IPS DF 6.9 (cell line): Measurements from ENCODE around the gene PDZD2.

ENCODE experiments used
- DNase-seq: peaks from one replicate; pipeline ENCODE4 v3.0.0-alpha.2; 2013; ENCODE audit warnings: low read depth, low spot score
- H3K27ac ChIP-seq: one replicate; pipeline ENCODE4 v1.5.1; 2013; ENCODE audit warnings: low read length, control low read depth
- H3K27me3 ChIP-seq: 2 replicates; pipeline ENCODE4 v1.6.1; 2013; ENCODE audit warnings: mild to moderate bottlenecking, low read length; ENCODE audit not compliant: control insufficient read depth, insufficient read depth
- H3K36me3 ChIP-seq: 2 replicates; pipeline ENCODE4 v1.6.1; 2013; ENCODE audit warnings: low read length; ENCODE audit not compliant: control insufficient read depth, insufficient read depth
- H3K4me1 ChIP-seq: 2 replicates; pipeline ENCODE4 v1.6.1; 2013; ENCODE audit warnings: low read length; ENCODE audit not compliant: control insufficient read depth, insufficient read depth
- H3K4me3 ChIP-seq: 2 replicates; pipeline ENCODE4 v1.5.1; 2013; ENCODE audit warnings: mild to moderate bottlenecking, low read length
- H3K9me3 ChIP-seq: 2 replicates; pipeline ENCODE4 v1.6.1; 2013; ENCODE audit warnings: low read length, inconsistent platforms; ENCODE audit not compliant: control insufficient read depth, insufficient read depth
- WGBS: extraction: QIAGEN DNeasy Blood & Tissue Kit; methylation state at CpG from one replicate; pipeline ENCODE4 v1.1.7; 2013; ENCODE audit warnings: mixed read lengths, missing lambda C conversion rate; ENCODE audit not compliant: insufficient read length, insufficient coverage; 5-methylcytosine and 5-hydroxymethylcytosine counted together

PDZD2 gene

DNA sequence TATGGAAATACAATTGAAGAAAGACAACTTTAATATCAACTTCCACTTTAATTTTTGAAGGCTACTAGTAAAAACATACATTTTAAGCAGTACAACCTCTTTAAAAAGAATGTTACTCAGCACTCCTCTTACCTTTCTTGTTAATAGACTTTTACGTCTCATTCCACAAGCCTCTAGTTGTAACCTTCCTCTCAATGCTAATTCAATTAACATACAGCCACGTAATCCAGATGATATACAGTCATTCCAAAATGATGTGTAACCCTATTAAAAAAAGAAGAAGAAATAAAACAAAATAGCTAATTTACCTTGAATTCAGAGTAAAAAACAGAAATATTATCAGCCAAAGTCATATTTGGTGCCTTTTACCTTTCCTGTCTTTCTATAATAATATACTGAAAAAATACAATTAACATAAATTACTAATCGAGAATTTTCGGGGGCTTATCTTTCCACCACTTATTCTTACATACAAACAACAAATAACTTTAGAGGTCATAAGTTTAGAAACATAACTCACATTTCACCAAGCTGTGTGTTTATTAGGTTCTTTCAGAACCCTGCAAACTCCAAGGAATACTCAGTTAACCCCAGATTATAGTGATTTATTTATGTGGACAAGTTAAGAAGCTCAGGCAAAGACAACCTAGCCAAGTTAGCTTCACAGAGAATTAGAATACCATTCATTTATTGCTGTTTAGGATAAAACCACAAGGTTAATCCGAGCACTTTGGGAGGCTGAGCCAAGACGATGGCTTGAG lies 504.9 kb downstream of the PDZD2 start:
- DNase-seq: no peak
- WGBS: 100% methylated on average over 2 of the region's 6 CpGs
- no peak overlapping the region for H3K4me3 ChIP-seq
- no peak overlapping the region for H3K27ac ChIP-seq
- no peaks in the 10 kb centered on the region for H3K4me1 ChIP-seq
- H3K9me3 ChIP-seq: no peaks in the 10 kb centered on the region
- H3K36me3 ChIP-seq: no peaks in the 10 kb centered on the region
- no peaks in the 10 kb centered on the region for H3K27me3 ChIP-seq

DNA sequence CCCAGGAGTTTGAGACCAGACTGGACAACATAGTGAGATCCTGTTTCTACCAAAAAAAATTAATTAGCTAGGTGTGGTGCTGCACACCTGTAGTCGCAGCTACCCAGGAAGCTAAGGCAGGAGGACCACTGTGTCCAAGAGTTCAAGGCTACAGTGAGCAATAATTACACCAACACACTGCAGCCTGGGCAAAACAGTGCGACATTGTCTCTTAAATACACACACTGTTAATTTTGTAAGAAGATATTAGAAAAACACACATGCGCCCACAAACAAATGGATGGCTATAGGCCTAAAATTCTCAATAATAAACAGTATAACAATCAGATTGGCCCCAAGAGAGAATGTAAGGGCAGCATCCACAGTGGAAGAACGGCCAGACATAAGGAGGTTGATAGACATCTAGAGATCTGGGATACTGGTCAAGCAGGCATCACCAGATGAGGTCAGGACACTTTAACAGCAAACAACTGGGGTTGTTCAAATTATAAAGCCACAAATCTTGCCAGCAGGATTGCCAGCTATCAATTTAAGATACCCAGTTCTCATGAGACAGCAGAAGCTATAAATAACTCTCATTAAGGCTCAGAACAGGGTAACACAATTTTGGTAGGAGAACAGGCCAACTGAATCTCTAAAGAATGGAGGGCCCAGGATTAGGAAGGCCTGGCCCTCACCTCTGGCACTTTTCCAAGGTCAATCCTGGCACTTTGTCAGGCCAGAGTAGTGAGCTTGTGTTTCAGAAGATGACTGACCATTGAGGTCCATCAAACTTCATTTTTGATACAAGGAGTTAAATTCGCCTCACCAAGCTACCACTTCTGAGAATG lies 505.7 kb downstream of the PDZD2 start:
- H3K9me3 ChIP-seq: no peaks in the 10 kb centered on the region
- no peaks in the 10 kb centered on the region for H3K36me3 ChIP-seq
- H3K27ac ChIP-seq: no peak overlapping the region
- no peaks in the 10 kb centered on the region for H3K4me1 ChIP-seq
- WGBS: no CpG with 5 or more reads among the region's 5 CpGs
- H3K4me3 ChIP-seq: no peak overlapping the region
- DNase-seq: no peak
- H3K27me3 ChIP-seq: no peaks in the 10 kb centered on the region

DNA sequence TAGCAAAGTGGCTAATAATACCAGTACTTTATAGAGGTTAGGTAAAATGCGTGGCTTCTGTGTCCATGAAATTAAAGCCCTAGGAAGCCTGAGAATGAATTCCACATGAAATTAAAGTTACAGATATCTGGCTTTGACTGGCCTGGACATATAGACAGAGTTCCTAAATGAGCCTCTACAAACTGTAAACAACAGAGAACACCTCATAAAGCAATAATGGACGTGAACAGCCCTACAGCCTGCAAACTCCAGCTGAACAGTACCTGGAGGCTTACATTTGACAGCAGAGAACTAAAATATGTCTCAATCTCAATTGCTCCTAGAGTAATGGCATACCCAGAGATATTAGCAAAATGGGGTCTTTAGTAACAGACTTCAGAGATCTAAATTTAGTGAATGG lies 506.4 kb downstream of the PDZD2 start:
- Histone ChIP-seq H3K36me3 (no peaks in the 10 kb centered on the region), H3K4me1 (no peaks in the 10 kb centered on the region), H3K27me3 (no peaks in the 10 kb centered on the region), H3K9me3 (no peaks in the 10 kb centered on the region), H3K4me3 (no peak overlapping the region), H3K27ac (no peak overlapping the region)
- no peak for DNase-seq
- WGBS: no CpG with 5 or more reads among the region's 2 CpGs

DNA sequence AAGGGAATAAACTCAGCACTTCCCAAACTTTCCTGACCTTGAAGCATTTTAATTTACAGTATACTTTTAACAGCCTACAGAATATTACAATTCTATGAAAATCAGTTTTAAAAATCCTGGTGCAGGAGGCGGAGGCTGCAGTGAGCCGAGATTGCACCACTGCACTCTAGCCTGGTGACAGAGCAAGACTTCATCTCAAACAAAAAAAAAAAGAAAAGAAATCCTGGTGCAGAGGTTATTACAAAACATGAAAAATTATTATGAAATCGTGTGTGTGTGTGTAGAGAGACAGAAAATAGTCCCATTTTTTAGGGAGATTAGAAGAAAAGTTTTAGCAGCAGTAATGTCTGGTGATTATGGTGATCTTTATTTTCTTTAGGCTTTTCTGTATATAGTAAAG lies 508.3 kb downstream of the PDZD2 start:
- 100% methylated on average over 1 of the region's 3 CpGs for WGBS
- H3K36me3 ChIP-seq: no peaks in the 10 kb centered on the region
- H3K9me3 ChIP-seq: no peaks in the 10 kb centered on the region
- no peak for DNase-seq
- H3K27ac ChIP-seq: no peak overlapping the region
- H3K4me1 ChIP-seq: no peaks in the 10 kb centered on the region
- no peak overlapping the region for H3K4me3 ChIP-seq
- no peaks in the 10 kb centered on the region for H3K27me3 ChIP-seq

DNA sequence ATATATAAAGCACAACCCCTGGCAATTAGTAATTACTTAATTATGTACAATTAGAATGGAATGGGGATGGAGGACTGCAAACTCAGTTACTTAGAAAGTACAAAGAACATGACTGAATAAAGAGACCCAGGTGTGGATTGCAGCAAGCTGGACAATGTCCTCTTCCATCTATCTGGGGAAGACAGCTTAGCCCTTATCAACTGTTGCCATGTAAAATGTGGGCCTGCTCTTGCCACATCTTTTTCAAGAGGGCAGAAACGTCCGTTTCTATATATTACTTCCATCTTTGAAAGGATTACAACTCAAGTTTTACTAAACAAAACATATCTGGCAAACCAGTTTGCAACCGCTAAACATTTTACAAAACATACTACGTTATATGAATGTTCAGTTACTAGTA lies 509.0 kb downstream of the PDZD2 start:
- Histone ChIP-seq H3K4me3 (no peak overlapping the region), H3K27ac (no peak overlapping the region), H3K27me3 (no peaks in the 10 kb centered on the region), H3K9me3 (no peaks in the 10 kb centered on the region), H3K36me3 (no peaks in the 10 kb centered on the region), H3K4me1 (no peaks in the 10 kb centered on the region)
- no peak for DNase-seq
- WGBS: 100% methylated on average over 1 of the region's 4 CpGs

DNA sequence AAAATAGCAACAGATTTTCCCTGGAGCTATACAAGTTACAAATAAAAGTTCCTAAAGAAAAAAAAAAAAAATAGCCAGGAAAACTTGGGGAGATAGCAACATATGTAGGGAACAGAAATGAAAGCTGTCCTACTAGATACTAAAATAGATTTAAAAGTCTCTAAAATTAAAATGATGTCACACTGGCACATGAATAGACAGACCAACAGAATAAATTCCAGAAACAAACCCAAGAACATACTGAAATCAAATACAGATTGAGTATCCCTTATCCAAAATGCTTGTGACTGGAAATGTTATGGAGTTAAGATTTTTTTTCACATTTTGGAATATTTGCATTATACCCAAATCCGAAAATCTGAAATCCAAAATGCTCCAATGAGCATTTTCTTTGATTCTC lies 511.4 kb downstream of the PDZD2 start:
- no CpG with 5 or more reads among the region's 1 CpG for WGBS
- Histone ChIP-seq H3K36me3 (no peaks in the 10 kb centered on the region), H3K4me1 (no peaks in the 10 kb centered on the region)

DNA sequence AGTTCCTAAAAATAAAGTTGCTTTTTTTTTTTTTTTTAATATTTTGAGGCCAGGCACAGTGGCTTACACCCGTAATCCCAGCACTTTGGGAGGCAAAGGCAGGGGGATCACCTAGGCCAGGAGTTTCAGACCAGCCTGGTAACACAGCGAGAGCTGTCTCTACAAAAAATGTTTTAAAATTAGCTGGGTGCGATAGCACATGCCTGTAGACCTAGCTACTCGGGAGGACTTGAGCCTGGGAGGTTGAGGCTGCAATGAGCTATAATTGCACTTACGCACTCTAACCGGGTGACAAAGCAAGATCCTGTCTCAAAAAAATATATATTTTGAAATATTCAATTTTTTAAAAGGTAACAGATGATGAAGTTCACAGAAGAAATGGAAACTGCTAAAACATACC lies 512.3 kb downstream of the PDZD2 start:
- H3K36me3 ChIP-seq: no peaks in the 10 kb centered on the region
- H3K4me1 ChIP-seq: no peaks in the 10 kb centered on the region
- WGBS: no CpG with 5 or more reads among the region's 6 CpGs

More for the DNA sequence above, 511.4 kb downstream of the PDZD2 start:
- no peak for DNase-seq
- Histone ChIP-seq H3K9me3 (no peaks in the 10 kb centered on the region), H3K27me3 (no peaks in the 10 kb centered on the region), H3K27ac (no peak overlapping the region), H3K4me3 (no peak overlapping the region)

DNA sequence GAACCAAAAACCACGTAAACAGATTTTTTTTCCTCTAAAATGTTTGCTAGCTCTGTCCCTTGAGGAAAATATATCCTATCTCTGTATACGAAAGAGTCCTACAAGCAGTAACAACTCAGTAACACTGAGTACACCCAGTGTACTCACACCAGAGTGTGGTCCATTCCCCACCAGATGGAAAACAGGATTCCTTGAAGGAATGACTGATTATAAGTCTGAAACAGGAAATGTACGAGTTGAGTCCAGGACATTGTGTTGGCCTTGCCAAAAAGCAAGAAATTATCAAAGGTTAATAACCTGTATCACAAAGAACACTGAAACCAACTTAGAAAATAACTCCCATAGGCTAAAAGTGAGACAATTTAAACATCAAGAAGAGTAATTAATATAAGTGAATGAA lies 514.8 kb downstream of the PDZD2 start:
- Histone ChIP-seq H3K4me3 (no peak overlapping the region), H3K4me1 (peaks cover 2% of the 10 kb centered on the region; the same call in 1 of the 2 replicates), H3K36me3 (no peaks in the 10 kb centered on the region), H3K27ac (no peak overlapping the region), H3K27me3 (no peaks in the 10 kb centered on the region), H3K9me3 (no peaks in the 10 kb centered on the region)
- no CpG with 5 or more reads among the region's 3 CpGs for WGBS
- DNase-seq: no peak

More for the DNA sequence above, 512.3 kb downstream of the PDZD2 start:
- DNase-seq: no peak
- Histone ChIP-seq H3K9me3 (no peaks in the 10 kb centered on the region), H3K27me3 (no peaks in the 10 kb centered on the region), H3K4me3 (no peak overlapping the region), H3K27ac (no peak overlapping the region)

DNA sequence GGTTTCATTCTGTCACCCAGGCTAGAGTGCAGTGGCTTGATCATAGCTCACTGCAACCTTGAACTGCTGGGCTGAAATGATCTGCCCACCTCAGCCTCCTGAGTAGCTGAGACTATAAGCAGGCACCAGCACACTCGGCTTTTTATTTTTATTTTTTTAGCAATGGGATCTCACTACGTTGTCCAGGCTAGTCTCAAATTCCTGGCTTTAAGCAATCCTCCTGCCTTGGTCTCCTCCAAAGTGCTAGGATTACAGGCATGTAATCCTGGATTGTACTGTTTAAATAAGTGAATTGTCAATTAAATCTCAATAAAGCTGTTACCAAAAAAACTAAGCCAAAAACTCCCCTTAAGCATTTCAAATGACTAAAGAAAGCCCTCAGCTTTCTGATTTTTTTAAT lies 516.3 kb downstream of the PDZD2 start:
- Histone ChIP-seq H3K9me3 (no peaks in the 10 kb centered on the region), H3K36me3 (no peaks in the 10 kb centered on the region), H3K27me3 (no peaks in the 10 kb centered on the region), H3K27ac (no peak overlapping the region), H3K4me3 (no peak overlapping the region), H3K4me1 (peaks cover 2% of the 10 kb centered on the region; the same call in 1 of the 2 replicates)
- no CpG with 5 or more reads among the region's 2 CpGs for WGBS
- DNase-seq: no peak

DNA sequence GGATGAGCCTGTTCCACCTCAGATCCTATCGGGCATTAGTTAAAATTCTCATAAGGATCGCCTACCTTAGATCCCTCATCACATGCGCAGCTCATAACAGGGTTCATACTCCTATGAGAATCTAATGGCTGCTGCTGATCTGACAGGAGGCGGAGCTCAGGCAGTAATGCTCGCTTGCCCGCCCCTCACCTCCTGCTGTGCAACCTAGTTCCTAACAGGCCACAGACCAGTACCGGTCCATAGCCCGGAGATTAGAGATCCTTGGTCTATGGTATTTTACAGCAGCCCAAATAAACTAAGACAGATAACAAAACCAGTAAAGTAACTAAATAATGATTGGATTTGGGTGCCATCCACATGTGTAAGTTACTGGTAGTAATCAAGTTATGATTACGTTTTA lies 517.7 kb downstream of the PDZD2 start:
- DNase-seq: no peak
- no peak overlapping the region for H3K4me3 ChIP-seq
- no peaks in the 10 kb centered on the region for H3K9me3 ChIP-seq
- WGBS: no CpG with 5 or more reads among the region's 9 CpGs
- H3K36me3 ChIP-seq: no peaks in the 10 kb centered on the region
- H3K27me3 ChIP-seq: no peaks in the 10 kb centered on the region
- no peak overlapping the region for H3K27ac ChIP-seq
- H3K4me1 ChIP-seq: peaks cover 2% of the 10 kb centered on the region; the same call in 1 of the 2 replicates
